Stimulated activated naive CD4-positive, alpha-beta T cell treated with Interleukin-2 at 50 U/mL for 16 hours (primary cell): Measurements from ENCODE around the gene OR9A2.

Experiments used
- DNase-seq: peaks from one replicate; lab custom pipeline; 2025; lab: John Stamatoyannopoulos, UW

OR9A2 gene

GRCh38 chr7:143027032-143027431 is at the start of gene OR9A2:
Gene OR9A2, minus strand, starts transcription at chr7:143027132. Its CDS starts 0 bp downstream, at chr7:143027132.
- DNase-seq = no peak

- no peak for DNase-seq
These were observed 47.2 kb upstream of the OR9A2 start for GRCh38 chr7:143074141-143074540.

DNA sequence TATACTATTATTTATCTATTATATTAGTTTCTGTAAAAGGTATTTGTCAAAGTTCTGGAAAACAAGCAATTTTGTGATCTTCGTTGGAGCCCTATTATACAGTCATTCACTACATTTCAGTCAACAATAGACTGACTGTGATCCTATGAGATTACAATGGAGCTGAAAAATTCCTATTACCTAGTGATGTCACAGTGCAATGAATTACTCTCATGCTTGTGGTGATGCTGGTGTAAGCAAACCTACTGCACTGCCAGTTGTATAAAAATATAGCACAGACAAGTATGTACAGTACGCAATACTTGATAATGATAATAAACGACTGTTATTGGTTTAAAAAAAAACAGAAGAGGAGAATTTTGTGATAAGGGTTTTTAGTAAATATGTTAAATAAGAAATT is 46.6 kb upstream of the OR9A2 start:
- no peak for DNase-seq

DNA sequence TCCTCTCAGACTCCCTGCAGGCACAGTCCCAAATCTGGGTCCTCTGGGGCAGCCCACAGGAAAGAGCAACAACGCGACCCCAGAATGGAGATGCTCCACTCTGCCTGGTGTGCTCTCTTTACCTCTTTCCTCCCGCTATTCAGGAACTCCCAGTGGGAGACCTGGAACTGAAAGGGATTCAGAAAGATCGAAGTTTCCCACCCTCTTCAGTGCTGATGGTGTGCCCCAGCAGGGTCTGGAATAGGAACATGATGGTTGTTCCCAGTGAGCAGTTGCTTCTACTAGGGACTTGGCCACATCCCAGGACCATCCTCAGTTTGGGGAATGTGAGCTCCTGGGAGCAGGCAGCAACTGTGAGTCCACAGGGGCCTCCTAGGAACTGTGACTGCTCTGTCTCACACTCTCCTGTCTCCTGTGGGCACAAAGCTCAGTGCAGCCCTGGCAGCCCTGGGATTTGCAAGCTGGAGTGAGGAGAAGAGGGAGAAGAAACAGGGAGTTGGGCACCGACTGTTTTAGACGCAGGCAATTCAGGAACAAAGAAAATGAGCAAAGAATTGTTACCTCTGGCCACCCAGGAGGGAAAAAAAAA is 43.1 kb upstream of the OR9A2 start:
- no peak for DNase-seq

DNA sequence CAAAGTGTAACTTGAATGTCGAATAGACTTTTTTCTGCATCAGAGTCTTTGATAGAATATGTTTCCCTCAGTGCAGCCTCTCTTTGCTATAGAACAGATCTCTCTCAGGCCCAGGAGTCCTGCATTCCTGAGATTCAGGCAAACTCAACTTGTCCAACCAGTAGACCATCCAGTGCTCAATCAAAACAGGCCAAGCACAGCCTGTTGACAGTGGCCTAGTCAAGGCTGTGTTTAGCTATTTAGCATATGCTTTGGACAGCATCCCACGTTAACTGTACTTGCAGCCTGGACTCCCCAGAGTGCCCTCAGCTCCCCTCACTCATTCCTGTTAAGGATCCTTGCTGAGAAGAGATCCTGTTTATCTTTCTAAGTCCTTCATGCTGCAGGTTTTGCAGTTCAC is 41.5 kb upstream of the OR9A2 start:
- DNase-seq = no peak

GRCh38 chr7:143063741-143064140 is 36.8 kb upstream of the OR9A2 start:
- no peak for DNase-seq

DNA sequence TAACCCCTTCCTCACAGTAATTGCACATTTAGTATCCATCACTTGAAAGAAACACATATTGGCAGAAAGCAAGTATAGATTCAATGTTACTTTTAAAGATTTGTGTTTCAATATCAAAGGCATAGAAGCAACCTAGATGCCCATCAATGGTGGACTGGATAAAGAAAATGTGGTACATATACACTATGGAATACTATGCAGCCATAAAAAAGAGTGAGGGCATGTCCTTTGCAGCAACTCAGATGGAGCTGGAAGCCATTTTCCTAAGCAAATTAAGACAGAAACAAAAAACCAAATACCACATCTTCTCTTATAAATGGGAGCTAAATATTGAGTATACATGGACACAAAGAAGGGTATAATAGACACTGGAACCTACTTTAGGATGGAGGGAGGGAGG is 28.8 kb upstream of the OR9A2 start:
- no peak for DNase-seq

GRCh38 chr7:143054621-143055020 is 27.7 kb upstream of the OR9A2 start:
- DNase-seq = no peak

DNA sequence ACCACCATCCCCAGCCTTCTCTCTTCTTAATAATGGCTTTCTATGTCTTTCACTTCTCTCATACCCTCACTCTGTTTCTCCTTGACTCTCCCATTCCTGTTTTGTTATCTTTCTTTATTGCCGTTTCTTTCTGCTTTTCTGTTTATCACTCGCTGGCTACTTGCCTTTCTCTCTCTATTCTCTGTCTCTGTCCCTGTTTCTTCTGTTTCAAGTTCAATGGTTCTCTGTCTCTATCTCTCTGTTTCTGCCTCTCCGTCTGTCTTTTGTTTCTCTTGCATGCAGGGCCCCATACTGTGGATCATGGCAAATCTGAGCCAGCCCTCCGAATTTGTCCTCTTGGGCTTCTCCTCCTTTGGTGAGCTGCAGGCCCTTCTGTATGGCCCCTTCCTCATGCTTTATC is 25.1 kb upstream of the OR9A2 start, which contains the start of gene OR6V1:
TSS of gene OR6V1 (plus strand) at position 301 of the 400 bp plus-strand sequence. CDS start at position 301, 0 bp downstream.
- no peak for DNase-seq

- DNase-seq = no peak
These were observed 24.0 kb upstream of the OR9A2 start for GRCh38 chr7:143050931-143051330.

GRCh38 chr7:143049362-143049761 is 22.4 kb upstream of the OR9A2 start:
- DNase-seq = no peak

- no peak for DNase-seq
These were observed 21.9 kb upstream of the OR9A2 start for GRCh38 chr7:143048827-143049226.

GRCh38 chr7:143047326-143047725 is 20.4 kb upstream of the OR9A2 start:
- no peak for DNase-seq

- DNase-seq = no peak
These were observed 19.5 kb upstream of the OR9A2 start for GRCh38 chr7:143046426-143046851.

DNA sequence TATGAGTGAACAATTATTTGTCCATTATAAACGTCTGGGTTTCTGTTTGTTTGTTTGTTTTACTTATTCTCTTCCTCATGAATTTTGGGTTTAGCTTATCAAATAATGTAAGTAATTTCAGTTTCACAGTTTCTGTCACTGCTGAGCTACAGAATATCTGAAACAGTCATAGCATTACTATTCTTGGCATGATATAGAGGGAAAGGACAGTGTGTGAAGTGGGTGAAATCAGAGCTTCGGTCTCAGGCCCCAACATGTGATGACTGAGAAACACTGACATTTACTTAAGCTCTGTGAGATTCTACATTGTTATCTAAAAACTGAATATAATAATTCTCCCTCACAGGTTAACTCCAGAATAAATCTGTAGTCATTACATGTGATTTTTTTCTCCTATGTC is 16.5 kb upstream of the OR9A2 start:
- no peak for DNase-seq

GRCh38 chr7:143042790-143043271 is 15.9 kb upstream of the OR9A2 start:
- no peak for DNase-seq

DNA sequence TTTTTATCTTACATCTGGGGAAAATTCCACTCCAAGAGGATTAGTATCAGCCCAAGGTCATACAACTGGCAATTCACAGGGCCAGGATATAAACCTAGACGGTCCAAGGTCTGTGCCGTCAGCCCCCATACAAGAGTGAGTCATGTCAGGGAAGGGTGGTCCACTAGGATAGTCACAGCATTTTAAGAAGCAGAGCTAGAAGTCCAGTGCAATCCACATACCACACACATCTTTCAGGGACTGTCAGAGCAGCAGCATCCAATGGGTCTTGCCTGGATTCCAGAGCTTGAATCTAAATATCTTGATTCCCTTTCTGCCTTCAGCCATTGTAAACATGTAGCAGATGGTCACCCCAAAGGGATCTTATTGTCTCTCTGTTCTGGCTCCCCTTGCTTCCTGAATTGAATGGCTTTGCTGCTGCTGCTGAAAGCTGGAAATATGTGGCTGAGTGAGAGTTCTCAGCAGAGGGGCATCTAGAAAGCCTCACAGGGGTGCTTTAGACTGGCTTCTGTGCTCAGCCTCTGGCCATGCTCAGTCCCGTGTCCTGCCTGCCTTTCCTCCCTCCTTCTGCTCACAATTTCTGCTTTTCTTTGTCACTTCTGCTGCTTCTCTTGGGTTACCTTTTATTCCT is 15.3 kb upstream of the OR9A2 start:
- no peak for DNase-seq

- DNase-seq = no peak
These were observed 14.4 kb upstream of the OR9A2 start for GRCh38 chr7:143041346-143041745.

- DNase-seq = no peak
These were observed 13.3 kb upstream of the OR9A2 start for GRCh38 chr7:143040209-143040715.

- no peak for DNase-seq
These were observed 11.7 kb upstream of the OR9A2 start for GRCh38 chr7:143038635-143039034.

- no peak for DNase-seq
These were observed 751 bp upstream of the OR9A2 start for GRCh38 chr7:143027683-143028082.

DNA sequence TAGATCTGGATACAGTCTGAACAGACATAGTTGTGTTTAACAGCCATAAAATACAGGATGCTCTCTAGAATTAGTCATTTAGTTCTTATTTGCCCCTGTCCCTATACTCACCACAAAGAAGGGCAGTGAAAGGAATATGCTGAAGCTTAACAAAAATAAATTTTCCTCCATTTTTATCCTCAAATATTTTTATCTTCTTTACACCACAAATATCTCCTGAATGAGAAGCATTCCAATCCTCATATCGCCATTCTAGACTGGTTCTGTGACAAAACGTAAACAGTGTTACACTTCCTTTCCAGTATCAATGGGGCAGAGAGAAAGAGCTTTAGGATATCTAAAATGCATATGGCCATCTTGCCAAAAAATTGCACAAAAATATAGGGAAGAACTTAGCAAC is 1.6 kb downstream of the OR9A2 start:
- no peak for DNase-seq

DNA sequence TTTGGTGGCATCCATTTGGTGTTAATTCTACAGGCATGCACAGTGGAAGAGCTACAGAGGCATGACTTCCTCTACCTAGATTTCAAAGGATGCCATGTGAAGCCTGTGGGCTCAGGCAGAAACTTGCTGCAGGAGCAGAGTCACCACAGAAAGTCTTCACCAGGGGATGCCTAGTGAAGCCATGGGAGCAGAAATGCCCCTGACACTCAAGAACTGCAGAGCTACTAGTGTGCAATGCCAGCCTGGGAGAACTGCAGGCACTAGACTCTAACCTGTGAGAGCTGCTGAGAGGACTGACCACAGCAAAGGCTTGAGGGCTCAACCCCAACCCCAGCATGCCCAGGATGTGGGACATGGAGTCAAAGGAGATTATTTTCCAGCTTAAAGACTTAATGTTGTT is 3.9 kb downstream of the OR9A2 start:
- no peak for DNase-seq

- DNase-seq = no peak
These were observed 8.0 kb downstream of the OR9A2 start for GRCh38 chr7:143018931-143019330.
